ENCODE measurements around the gene RREB1. TPM values are rescaled to one million over a fixed set of nuclear protein-coding genes. Genes with fewer than 3 reads are reported as not detected.

Gene RREB1
- total and polyA plus RNA-seq, 2 donors (not counting 3 experiments of a cell fraction or from before 2014, with no cell fraction given) = 3.7 to 33.0 TPM

DNA sequence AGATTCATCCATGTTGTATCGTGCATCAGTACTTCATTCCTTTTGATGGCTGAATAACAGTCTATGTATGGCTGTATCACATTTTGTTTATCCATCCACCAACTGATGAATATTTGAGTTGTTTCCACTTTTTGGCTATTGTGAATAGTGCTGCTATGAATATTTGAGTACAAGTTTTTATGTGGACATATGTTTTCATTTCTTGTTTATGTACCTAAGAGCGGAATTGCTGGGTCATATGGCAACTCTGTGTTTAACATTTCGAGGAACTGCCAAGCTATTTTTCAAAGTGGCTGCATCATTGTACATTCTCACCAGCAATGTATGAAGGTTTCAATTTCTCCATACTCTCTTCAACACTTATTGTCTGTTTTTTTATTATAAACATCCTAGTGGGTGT is 3.0 kb upstream of the RREB1 start:
- no peak overlapping the region for H3K27ac ChIP-seq (ENCODE audit: insufficient read depth, low read depth, low read length)
- DNase-seq (ENCODE audit: low read depth, low spot score) (no peak), FAIRE-seq (no peak)
- no peak overlapping the region for H3K9ac ChIP-seq (replicated peaks; ENCODE audit: extremely low read depth, insufficient read depth, low read length)
- no peaks in the 10 kb centered on the region for H3K36me3 ChIP-seq (ENCODE audit: control insufficient read depth in 2 of 2, extremely low read depth in 1 of 2, insufficient read depth in 2 of 2, low read length in 2 of 2)
- H3K9me1 ChIP-seq (replicated peaks; ENCODE audit: control insufficient read depth, extremely low read depth, insufficient read depth, low read length) = no peaks in the 10 kb centered on the region
- H3K4me1 ChIP-seq (ENCODE audit: control insufficient read depth, extremely low read depth, insufficient read depth, low read length) = peaks cover 8% of the 10 kb centered on the region
- POLR2A ChIA-PET = no interaction called here
- CTCF ChIA-PET = interaction anchor here (2.3 kb wide), 1 partner anchor 408 kb away, joined by 7 read pairs; no protein-coding TSS in a partner anchor
- H4K20me1 ChIP-seq (replicated peaks; ENCODE audit: control insufficient read depth, extremely low read depth, insufficient read depth, low read length) = no peaks in the 10 kb centered on the region
- BruUV-seq (replicated peaks) = no TSS peak
- peaks cover 11% of the 10 kb centered on the region for H3K79me2 ChIP-seq (ENCODE audit: control insufficient read depth, insufficient read depth, low read length)
- H3K27me3 ChIP-seq (ENCODE audit: control insufficient read depth in 2 of 2, insufficient read depth in 2 of 2, low read length in 2 of 2) = no peaks in the 10 kb centered on the region
- TF ChIP-seq EZH2 (IDR thresholded peaks at IDR 0.05; ENCODE audit: borderline replicate concordance, low read depth, low read length, severe bottlenecking) = no peak
- TF ChIP-seq, protein P1, sequence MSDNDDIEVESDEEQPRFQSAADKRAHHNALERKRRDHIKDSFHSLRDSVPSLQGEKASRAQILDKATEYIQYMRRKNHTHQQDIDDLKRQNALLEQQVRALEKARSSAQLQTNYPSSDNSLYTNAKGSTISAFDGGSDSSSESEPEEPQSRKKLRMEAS (IDR thresholded peaks at IDR 0.05; ENCODE audit: insufficient read depth, insufficient read length) = no peak
- TF ChIP-seq MYC (IDR thresholded peaks at IDR 0.05; ENCODE audit: low read depth, low read length) = no peak
- no peak for TF ChIP-seq FOS (IDR thresholded peaks at IDR 0.05; ENCODE audit: borderline replicate concordance, insufficient read depth, low read length)
- TF ChIP-seq, protein P2, sequence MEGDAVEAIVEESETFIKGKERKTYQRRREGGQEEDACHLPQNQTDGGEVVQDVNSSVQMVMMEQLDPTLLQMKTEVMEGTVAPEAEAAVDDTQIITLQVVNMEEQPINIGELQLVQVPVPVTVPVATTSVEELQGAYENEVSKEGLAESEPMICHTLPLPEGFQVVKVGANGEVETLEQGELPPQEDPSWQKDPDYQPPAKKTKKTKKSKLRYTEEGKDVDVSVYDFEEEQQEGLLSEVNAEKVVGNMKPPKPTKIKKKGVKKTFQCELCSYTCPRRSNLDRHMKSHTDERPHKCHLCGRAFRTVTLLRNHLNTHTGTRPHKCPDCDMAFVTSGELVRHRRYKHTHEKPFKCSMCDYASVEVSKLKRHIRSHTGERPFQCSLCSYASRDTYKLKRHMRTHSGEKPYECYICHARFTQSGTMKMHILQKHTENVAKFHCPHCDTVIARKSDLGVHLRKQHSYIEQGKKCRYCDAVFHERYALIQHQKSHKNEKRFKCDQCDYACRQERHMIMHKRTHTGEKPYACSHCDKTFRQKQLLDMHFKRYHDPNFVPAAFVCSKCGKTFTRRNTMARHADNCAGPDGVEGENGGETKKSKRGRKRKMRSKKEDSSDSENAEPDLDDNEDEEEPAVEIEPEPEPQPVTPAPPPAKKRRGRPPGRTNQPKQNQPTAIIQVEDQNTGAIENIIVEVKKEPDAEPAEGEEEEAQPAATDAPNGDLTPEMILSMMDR (IDR thresholded peaks at IDR 0.05; ENCODE audit: extremely low read depth in 1 of 2, insufficient read depth in 1 of 2, low read depth in 1 of 2, low read length in 2 of 2) = no peak
- TF ChIP-seq JUN (IDR thresholded peaks at IDR 0.05; ENCODE audit: borderline replicate concordance, insufficient read depth, insufficient read length, low read depth) = no peak
- no peak for TF ChIP-seq GATA2 (IDR thresholded peaks at IDR 0.05; ENCODE audit: insufficient read depth, insufficient read length, low read depth, low read length)
- no peak for TF ChIP-seq POLR2AphosphoS5 (IDR thresholded peaks at IDR 0.05; ENCODE audit: insufficient read depth, low read depth, low read length)
- TF ChIP-seq POLR2A (IDR thresholded peaks at IDR 0.05; ENCODE audit: low read depth, low read length) = no peak
- no peak overlapping the region for H2AFZ ChIP-seq (ENCODE audit: low read depth, low read length)
- no peak overlapping the region for H3K4me2 ChIP-seq (ENCODE audit: insufficient read depth, low read length)
- no peak overlapping the region for H3K4me3 ChIP-seq (replicated peaks in 1 of 3; ENCODE audit: insufficient read depth in 1 of 3, low read depth in 1 of 3, low read length in 3 of 3)
- H3K9me3 ChIP-seq (replicated peaks; ENCODE audit: control insufficient read depth, insufficient read depth, low read length) = no peaks in the 10 kb centered on the region
- dilution Hi-C loops (cut with MboI; ENCODE audit: extremely low pct_ligation_motif_present, low sequenced_read_pairs) = no loop called here
- intact Hi-C loops (cut with micrococcal nuclease) = no loop called here

Data from endothelial cell of umbilical vein (primary cell).